Suprapubic skin (tissue), 4 donors: Measurements from ENCODE around the gene GPC5.

Source experiments
- CTCF ChIP-seq, 2 donors: fragments of 200-600 bp in 1 of 2; fragments of 450-650 bp in 1 of 2; sonication (generic) in 1 of 2; IDR thresholded peaks; one replicate each; pipeline ENCODE4 v1.5.1; 2016 to 2019; ENCODE audit warnings: antibody characterized with exemption in 2 of 2, mild to moderate bottlenecking in 1 of 2, moderate library complexity in 1 of 2
- EP300 ChIP-seq: sonication (generic); formaldehyde crosslinking; IDR thresholded peaks from one replicate; pipeline ENCODE4 v1.6.1; 2017; ENCODE audit warnings: antibody characterized with exemption
- POLR2A ChIP-seq, 2 donors: fragments of 450-650 bp; IDR thresholded peaks; one replicate each; pipeline ENCODE4 v1.6.1; 2017; ENCODE audit warnings: antibody characterized with exemption in 2 of 2, mild to moderate bottlenecking in 2 of 2, moderate library complexity in 2 of 2
- POLR2AphosphoS5 ChIP-seq, 3 donors: sonication (generic); formaldehyde crosslinking; IDR thresholded peaks; one replicate each; pipeline ENCODE4 v1.6.1; 2017; ENCODE audit warnings: antibody characterized with exemption in 3 of 3

DNA sequence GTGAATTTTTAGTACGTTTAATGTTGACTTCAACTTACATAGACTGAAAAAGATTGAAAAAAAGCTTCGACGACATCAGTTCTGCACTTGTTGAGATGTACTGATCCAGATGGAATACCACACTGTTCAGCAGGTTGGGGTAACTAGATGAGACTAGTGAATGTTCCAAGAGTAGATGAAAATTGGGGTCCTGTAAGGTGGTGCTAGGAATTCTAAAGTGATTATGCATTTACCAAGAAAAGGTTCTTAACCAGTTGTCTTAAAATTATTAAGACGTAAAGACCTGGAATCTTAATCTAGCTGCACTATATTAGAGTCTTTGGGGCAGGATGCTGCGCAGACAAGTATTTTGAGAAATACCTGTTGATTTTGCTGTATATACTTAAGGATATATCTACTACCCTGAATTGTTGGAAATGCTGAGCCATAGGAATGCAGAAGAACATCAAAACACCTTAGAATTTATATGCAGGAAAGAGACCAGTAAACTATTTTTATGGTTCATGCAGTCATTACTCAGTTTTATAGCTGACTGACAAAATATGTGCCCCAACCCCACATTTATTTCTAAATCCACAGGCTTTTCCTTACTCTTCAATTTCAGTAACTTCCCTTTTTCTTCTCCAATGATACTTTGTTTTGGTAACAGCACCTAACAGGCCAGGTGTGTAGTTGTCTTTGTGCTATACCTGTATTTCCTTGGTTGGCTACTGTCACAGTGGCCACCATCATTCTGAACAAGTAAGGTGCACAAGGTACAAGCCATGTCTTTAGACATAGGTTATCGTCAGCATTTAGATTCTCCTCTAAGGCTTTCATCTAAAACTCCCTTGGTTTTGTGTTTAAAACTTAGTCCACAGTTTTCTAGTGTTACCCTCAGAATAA is 42.4 kb upstream of the GPC5 start:
- no peak for TF ChIP-seq CTCF (IDR thresholded peaks at IDR 0.05)
- TF ChIP-seq POLR2AphosphoS5 (IDR thresholded peaks at IDR 0.05), result no peak
- no peak for TF ChIP-seq POLR2A (IDR thresholded peaks at IDR 0.05)
- no peak for TF ChIP-seq EP300
